RWPE2 (cell line): ENCODE data around the gene ADGRB3.
"Not testable (repeated sequence)": the region's sequence is repeated elsewhere in the genome, so short reads cannot be mapped to it uniquely, and the experiment has no call there.

Experiments
- ATAC-seq: fragments of 200-7000 bp; cut with Tn5 transposase; 3 replicates; pipeline ENCODE4 v1.9.1; 2021; ENCODE audit warnings: low read depth
- DNase-seq: peaks from one replicate; pipeline ENCODE4 v3.0.0-alpha.2; 2020; ENCODE audit warnings: low spot score
- H3K27ac ChIP-seq: fragments of 450-650 bp; 2 replicates; pipeline ENCODE4 v1.5.1; 2017; ENCODE audit warnings: mild to moderate bottlenecking; ENCODE audit not compliant: poor library complexity, severe bottlenecking
- H3K27me3 ChIP-seq: fragments of 250-450 bp; sonication (Bioruptor Pico); 2 replicates; pipeline ENCODE4 v1.5.1; 2021; ENCODE audit warnings: mild to moderate bottlenecking, moderate library complexity; ENCODE audit not compliant: insufficient read depth, poor library complexity, severe bottlenecking
- H3K36me3 ChIP-seq: fragments of 250-450 bp; sonication (Bioruptor Pico); 2 replicates; pipeline ENCODE4 v1.5.1; 2020; ENCODE audit warnings: low read depth, mild to moderate bottlenecking, moderate library complexity
- H3K4me1 ChIP-seq: fragments of 250-450 bp; sonication (Bioruptor Pico); 2 replicates; pipeline ENCODE4 v1.5.1; 2021; ENCODE audit warnings: mild to moderate bottlenecking, moderate library complexity; ENCODE audit not compliant: insufficient read depth, poor library complexity, severe bottlenecking
- H3K4me3 ChIP-seq: fragments of 250-450 bp; sonication (Bioruptor Pico); 2 replicates; pipeline ENCODE4 v1.5.1; 2021; ENCODE audit warnings: mild to moderate bottlenecking, moderate library complexity; ENCODE audit not compliant: severe bottlenecking
- H3K9me3 ChIP-seq: fragments of 250-450 bp; sonication (Bioruptor Pico); 2 replicates; pipeline ENCODE4 v1.5.1; 2021; ENCODE audit warnings: mild to moderate bottlenecking, moderate library complexity; ENCODE audit not compliant: severe bottlenecking
- TF ChIP-seq, protein P1 (sequence below): fragments of 450-650 bp; IDR thresholded peaks from one replicate; pipeline ENCODE4 v1.5.1; 2017; ENCODE audit warnings: mild to moderate bottlenecking, moderate library complexity; ENCODE audit not compliant: poor library complexity, severe bottlenecking

ADGRB3 gene

DNA sequence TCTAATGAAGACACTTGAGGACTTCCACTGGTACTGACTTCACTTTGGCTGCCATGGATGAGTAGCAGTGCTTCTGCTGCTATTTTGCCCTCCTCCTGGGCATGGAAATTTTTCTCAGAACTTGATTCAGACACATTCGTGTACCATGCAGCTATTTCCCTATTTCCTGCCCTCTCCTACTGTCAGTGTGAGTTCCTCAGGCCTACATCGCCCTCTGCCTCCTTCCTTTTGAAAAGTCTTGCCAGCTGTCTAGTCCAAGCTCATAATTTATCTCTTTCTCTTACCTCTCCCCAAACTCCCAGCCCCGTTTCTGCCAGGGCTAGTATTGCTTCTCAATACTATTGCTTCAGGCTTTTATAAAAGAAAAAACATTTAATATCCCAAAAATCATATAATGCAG, 470.2 kb downstream of the ADGRB3 start:
- H3K27ac ChIP-seq = no peak overlapping the region
- H3K27me3 ChIP-seq = peaks cover 3% of the 10 kb centered on the region
- no peak overlapping the region for H3K4me3 ChIP-seq
- ATAC-seq (no peak), DNase-seq (no peak)
- no peaks in the 10 kb centered on the region for H3K36me3 ChIP-seq
- no peaks in the 10 kb centered on the region for H3K9me3 ChIP-seq
- no peaks in the 10 kb centered on the region for H3K4me1 ChIP-seq
- TF ChIP-seq, protein P1, sequence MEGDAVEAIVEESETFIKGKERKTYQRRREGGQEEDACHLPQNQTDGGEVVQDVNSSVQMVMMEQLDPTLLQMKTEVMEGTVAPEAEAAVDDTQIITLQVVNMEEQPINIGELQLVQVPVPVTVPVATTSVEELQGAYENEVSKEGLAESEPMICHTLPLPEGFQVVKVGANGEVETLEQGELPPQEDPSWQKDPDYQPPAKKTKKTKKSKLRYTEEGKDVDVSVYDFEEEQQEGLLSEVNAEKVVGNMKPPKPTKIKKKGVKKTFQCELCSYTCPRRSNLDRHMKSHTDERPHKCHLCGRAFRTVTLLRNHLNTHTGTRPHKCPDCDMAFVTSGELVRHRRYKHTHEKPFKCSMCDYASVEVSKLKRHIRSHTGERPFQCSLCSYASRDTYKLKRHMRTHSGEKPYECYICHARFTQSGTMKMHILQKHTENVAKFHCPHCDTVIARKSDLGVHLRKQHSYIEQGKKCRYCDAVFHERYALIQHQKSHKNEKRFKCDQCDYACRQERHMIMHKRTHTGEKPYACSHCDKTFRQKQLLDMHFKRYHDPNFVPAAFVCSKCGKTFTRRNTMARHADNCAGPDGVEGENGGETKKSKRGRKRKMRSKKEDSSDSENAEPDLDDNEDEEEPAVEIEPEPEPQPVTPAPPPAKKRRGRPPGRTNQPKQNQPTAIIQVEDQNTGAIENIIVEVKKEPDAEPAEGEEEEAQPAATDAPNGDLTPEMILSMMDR = no peak

DNA sequence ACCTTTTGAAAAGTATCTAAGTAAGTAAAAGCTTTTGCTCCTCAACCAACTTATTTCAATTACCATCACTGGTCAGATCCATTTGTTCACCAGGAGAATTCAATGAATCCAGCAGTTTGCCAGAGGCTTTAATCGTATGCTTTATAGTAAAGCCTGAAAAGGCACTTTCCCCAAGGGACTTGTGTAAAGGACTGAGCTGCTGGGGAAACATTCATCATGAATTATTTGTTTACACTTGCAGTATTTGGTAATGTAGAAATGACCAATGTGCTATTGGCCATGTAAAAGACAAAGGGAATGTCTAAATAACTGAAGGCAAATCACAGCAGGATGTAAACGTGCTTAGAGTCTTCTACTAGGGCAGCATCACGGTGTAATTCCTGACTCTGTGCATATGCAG, 471.4 kb downstream of the ADGRB3 start:
- no peaks in the 10 kb centered on the region for H3K9me3 ChIP-seq
- ATAC-seq (no peak), DNase-seq (no peak)
- peaks cover 3% of the 10 kb centered on the region for H3K27me3 ChIP-seq
- H3K27ac ChIP-seq = no peak overlapping the region
- no peaks in the 10 kb centered on the region for H3K36me3 ChIP-seq
- TF ChIP-seq, protein P1 = no peak
- no peak overlapping the region for H3K4me3 ChIP-seq
- H3K4me1 ChIP-seq = no peaks in the 10 kb centered on the region

DNA sequence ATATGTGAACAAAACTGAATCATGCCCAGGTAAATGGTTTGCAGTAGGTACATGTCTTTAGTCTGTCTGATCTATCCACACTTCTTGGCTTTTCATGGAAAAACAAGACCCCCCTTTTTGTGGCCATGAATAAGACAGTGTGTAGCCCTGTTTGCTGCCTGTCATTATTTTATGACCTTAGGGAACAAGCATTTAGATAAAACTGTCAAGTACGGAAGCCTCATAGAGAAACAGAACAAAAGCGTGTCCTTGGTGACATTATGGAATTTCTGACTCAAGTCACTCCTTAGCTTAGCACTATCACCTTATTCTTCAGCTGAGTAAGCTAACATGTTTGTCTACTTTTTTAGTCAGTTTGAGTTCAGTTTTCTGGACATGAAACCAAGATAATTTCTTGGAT, 476.2 kb downstream of the ADGRB3 start:
- no peak overlapping the region for H3K4me3 ChIP-seq
- H3K27ac ChIP-seq = no peak overlapping the region
- no peaks in the 10 kb centered on the region for H3K4me1 ChIP-seq
- no peaks in the 10 kb centered on the region for H3K9me3 ChIP-seq
- ATAC-seq = no peak
- H3K36me3 ChIP-seq = no peaks in the 10 kb centered on the region
- H3K27me3 ChIP-seq = no peaks in the 10 kb centered on the region
- TF ChIP-seq, protein P1 = no peak
- DNase-seq = no peak

DNA sequence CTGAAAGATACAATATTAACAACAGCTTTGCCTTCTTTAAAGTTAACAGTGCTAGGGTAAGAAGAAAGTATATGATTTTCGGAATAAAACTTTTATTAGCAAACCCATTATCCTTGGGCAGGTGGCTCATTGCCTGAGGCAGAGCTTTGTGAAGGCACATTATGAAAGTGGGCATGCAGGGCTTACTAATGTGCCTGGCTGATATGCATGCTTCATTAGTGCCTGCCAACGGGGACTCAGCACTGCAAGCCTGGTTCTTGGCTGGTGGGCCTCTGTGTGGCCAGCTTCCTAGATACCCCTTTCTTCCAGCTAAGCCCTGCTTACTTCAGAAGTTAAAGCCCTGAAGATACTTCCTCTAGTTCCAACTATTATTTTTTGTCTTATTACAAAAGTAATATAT, 481.6 kb downstream of the ADGRB3 start:
- Histone ChIP-seq H3K36me3 (no peaks in the 10 kb centered on the region), H3K27ac (no peak overlapping the region), H3K4me1 (no peaks in the 10 kb centered on the region), H3K27me3 (no peaks in the 10 kb centered on the region), H3K4me3 (no peak overlapping the region), H3K9me3 (no peaks in the 10 kb centered on the region)
- ATAC-seq (no peak), DNase-seq (no peak)
- TF ChIP-seq, protein P1 = no peak

DNA sequence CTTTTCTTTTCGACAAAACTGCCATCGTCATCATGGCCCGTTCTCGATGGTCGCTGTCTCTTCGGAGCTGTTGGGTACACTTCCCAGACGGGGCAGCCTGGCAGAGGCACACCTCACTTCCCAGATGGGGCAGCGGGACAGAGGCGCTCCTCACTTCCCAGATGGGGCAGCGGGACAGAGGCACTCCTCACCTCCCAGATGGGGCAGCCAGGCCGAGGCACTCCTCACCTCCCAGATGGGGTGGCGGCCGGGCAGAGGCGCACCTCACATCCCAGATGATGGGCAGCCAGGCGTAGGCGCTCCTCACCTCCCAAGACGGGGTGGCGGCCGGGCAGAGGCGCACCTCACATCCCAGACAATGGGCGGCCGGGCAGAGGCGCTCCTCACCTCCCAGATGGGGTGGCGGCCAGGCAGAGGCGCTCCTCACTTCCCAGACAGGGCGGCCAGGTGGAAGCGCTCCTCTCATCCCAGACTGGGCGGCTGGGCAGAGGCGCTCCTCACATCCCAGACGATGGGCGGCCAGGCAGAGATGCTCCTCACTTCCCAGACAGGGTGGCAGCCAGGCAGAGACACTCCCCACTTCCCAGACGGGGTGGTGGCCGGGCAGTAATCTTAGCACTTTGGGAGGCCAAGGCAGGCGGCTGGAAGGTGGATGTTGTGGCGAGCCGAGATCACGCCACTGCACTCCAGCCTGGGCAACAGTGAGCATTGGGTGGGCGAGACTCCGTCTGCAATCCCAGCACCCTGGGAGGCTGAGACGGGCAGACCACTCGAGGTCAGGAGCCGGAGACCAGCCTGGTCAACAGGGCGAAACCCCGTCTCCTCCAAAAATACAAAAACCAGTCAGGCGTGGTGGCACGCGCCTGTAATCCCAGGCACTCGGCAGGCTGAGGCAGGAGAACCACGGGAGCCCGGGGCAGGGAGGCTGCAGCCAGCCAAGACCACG, 486.7 kb downstream of the ADGRB3 start:
- not testable (repeated sequence) for ATAC-seq

More for the DNA sequence above, 486.7 kb downstream of the ADGRB3 start:
- not testable (repeated sequence) for H3K27ac ChIP-seq, DNase-seq, H3K4me1 ChIP-seq, H3K36me3 ChIP-seq, H3K4me3 ChIP-seq, H3K9me3 ChIP-seq, H3K27me3 ChIP-seq
